ENCODE data around the gene ARRDC2. TPM values are rescaled to one million over a fixed set of nuclear protein-coding genes. Genes with fewer than 3 reads are reported as not detected.

The ARRDC2 gene
- total and polyA plus RNA-seq, 2 of the 13 experiments (the other 11 are each of a cell fraction or from before 2014, with no cell fraction given) = 2.1 to 3.4 TPM

DNA sequence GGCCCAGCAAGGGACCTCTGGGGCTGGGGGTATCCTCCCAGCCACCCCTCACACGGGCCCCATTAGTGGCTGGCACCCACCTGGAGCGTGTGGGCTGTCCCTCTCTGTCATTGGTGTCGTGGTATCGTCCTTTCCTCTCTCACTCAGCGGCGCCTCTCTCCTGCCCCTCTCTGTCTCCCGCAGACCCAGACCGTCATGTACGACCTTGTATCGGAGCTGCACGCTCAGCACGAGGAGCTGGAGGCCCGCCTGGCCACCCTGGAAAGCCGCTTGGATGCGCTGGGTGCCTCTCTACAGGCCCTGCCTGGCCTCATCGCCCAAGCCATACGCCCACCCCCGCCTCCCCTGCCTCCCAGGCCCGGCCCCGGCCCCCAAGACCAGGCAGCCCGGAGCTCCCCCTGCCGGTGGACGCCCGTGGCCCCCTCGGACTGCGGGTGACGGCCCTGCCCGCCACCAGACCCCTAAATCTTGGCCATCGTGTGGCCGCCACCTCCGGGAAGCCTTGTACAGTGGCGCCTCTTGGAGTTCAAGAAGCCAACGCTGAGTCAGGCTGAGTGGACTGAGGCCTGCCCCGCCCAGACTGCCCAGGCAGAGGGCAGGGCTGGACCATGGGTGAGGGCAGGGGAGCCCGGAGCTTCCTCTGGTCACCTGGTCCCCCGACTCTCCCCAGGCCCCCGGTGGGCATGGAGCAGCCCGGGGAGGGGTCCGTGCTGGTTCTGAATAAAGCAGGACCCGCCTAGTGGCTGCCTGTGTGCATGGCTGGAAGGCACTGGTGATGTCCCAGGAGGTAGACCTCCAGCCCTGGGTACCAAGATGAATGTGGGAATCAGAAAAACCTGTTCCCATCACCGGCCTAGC lies 9.8 kb upstream of the ARRDC2 start (continued):
- TF ChIP-seq ZC3H13 (CRISPR knock-in tag; IDR thresholded peaks at IDR 0.05) (0 out of 2 replicates have a peak, but pooled peaks have one; percentile 7), EP300 (IDR thresholded peaks at IDR 0.05; ENCODE audit: low read depth in 2 of 2, low read length in 2 of 2) (no peak), EP300 (CRISPR knock-in tag; IDR thresholded peaks at IDR 0.05; ENCODE audit: borderline replicate concordance) (no peak), ZNF333 (CRISPR knock-in tag; IDR thresholded peaks at IDR 0.05; ENCODE audit: borderline replicate concordance) (no peak), SYNCRIP (IDR thresholded peaks at IDR 0.05; ENCODE audit: insufficient read depth, low read depth, low read length) (no peak), KDM5A (IDR thresholded peaks at IDR 0.05; ENCODE audit: borderline replicate concordance, low read length) (no peak), SCMH1 (CRISPR knock-in tag; IDR thresholded peaks at IDR 0.05; ENCODE audit: borderline replicate concordance) (no peak), ZNF446 (CRISPR knock-in tag; IDR thresholded peaks at IDR 0.05) (no peak), TCF12 (IDR thresholded peaks at IDR 0.05) (no peak), TCF12 (CRISPR knock-in tag; IDR thresholded peaks at IDR 0.05) (no peak), ZNF773 (CRISPR knock-in tag; IDR thresholded peaks at IDR 0.05; ENCODE audit: borderline replicate concordance) (no peak), THAP11 (CRISPR knock-in tag; IDR thresholded peaks at IDR 0.05) (peak; percentile 26; the same call in 1 of the 2 replicates), SMARCC2 (IDR thresholded peaks at IDR 0.05) (no peak), KDM6A (CRISPR knock-in tag; IDR thresholded peaks at IDR 0.05; ENCODE audit: low read depth) (no peak), SIX1 (CRISPR knock-in tag; IDR thresholded peaks at IDR 0.05; ENCODE audit: borderline replicate concordance) (no peak)
- TF ChIP-seq, protein P1, sequence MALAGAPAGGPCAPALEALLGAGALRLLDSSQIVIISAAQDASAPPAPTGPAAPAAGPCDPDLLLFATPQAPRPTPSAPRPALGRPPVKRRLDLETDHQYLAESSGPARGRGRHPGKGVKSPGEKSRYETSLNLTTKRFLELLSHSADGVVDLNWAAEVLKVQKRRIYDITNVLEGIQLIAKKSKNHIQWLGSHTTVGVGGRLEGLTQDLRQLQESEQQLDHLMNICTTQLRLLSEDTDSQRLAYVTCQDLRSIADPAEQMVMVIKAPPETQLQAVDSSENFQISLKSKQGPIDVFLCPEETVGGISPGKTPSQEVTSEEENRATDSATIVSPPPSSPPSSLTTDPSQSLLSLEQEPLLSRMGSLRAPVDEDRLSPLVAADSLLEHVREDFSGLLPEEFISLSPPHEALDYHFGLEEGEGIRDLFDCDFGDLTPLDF (CRISPR knock-in tag; IDR thresholded peaks at IDR 0.05) = no peak
- TF ChIP-seq, protein P2, sequence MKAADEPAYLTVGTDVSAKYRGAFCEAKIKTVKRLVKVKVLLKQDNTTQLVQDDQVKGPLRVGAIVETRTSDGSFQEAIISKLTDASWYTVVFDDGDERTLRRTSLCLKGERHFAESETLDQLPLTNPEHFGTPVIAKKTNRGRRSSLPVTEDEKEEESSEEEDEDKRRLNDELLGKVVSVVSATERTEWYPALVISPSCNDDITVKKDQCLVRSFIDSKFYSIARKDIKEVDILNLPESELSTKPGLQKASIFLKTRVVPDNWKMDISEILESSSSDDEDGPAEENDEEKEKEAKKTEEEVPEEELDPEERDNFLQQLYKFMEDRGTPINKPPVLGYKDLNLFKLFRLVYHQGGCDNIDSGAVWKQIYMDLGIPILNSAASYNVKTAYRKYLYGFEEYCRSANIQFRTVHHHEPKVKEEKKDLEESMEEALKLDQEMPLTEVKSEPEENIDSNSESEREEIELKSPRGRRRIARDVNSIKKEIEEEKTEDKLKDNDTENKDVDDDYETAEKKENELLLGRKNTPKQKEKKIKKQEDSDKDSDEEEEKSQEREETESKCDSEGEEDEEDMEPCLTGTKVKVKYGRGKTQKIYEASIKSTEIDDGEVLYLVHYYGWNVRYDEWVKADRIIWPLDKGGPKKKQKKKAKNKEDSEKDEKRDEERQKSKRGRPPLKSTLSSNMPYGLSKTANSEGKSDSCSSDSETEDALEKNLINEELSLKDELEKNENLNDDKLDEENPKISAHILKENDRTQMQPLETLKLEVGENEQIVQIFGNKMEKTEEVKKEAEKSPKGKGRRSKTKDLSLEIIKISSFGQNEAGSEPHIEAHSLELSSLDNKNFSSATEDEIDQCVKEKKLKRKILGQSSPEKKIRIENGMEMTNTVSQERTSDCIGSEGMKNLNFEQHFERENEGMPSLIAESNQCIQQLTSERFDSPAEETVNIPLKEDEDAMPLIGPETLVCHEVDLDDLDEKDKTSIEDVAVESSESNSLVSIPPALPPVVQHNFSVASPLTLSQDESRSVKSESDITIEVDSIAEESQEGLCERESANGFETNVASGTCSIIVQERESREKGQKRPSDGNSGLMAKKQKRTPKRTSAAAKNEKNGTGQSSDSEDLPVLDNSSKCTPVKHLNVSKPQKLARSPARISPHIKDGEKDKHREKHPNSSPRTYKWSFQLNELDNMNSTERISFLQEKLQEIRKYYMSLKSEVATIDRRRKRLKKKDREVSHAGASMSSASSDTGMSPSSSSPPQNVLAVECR (CRISPR knock-in tag; IDR thresholded peaks at IDR 0.05; ENCODE audit: borderline replicate concordance) = no peak
- TF ChIP-seq, protein P3, sequence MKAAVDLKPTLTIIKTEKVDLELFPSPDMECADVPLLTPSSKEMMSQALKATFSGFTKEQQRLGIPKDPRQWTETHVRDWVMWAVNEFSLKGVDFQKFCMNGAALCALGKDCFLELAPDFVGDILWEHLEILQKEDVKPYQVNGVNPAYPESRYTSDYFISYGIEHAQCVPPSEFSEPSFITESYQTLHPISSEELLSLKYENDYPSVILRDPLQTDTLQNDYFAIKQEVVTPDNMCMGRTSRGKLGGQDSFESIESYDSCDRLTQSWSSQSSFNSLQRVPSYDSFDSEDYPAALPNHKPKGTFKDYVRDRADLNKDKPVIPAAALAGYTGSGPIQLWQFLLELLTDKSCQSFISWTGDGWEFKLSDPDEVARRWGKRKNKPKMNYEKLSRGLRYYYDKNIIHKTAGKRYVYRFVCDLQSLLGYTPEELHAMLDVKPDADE (CRISPR knock-in tag; IDR thresholded peaks at IDR 0.05) = no peak
- TF ChIP-seq, protein P4, sequence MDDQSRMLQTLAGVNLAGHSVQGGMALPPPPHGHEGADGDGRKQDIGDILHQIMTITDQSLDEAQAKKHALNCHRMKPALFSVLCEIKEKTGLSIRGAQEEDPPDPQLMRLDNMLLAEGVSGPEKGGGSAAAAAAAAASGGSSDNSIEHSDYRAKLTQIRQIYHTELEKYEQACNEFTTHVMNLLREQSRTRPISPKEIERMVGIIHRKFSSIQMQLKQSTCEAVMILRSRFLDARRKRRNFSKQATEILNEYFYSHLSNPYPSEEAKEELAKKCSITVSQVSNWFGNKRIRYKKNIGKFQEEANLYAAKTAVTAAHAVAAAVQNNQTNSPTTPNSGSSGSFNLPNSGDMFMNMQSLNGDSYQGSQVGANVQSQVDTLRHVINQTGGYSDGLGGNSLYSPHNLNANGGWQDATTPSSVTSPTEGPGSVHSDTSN (CRISPR knock-in tag; IDR thresholded peaks at IDR 0.05; ENCODE audit: borderline replicate concordance) = no peak
- TF ChIP-seq, protein P5, sequence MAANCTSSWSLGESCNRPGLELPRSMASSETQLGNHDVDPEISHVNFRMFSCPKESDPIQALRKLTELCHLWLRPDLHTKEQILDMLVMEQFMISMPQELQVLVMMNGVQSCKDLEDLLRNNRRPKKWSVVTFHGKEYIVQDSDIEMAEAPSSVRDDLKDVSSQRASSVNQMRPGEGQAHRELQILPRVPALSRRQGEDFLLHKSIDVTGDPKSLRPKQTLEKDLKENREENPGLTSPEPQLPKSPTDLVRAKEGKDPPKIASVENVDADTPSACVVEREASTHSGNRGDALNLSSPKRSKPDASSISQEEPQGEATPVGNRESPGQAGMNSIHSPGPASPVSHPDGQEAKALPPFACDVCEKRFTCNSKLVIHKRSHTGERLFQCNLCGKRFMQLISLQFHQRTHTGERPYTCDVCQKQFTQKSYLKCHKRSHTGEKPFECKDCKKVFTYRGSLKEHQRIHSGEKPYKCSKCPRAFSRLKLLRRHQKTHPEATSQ (CRISPR knock-in tag; IDR thresholded peaks at IDR 0.05; ENCODE audit: borderline replicate concordance) = no peak
